Measurements from ENCODE around the gene LTBP1. TPM values are rescaled to one million over a fixed set of nuclear protein-coding genes. Genes with fewer than 3 reads are reported as not detected.

Gene LTBP1
- total and polyA plus RNA-seq, 4 donors: 107 to 573 (median 545) TPM

DNA sequence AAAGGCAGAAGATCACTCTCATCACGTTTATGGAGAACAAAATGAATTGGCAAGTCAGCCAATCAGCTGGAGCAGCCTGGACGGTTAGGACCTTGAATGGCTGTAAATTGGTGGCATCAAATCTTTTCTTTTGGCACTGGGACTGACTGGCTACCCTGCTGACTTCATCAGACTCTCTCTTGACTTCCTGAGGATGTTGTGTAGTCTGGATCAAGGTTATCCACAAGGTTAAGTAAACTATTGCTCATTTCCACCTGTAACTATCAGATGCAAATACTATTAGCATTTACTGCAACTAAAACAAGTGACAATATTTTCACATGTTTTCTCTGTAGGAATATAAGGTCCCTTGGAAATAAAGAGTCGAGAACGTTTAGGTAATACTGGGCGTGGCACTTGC is 395.4 kb downstream of the LTBP1 start:
- Histone ChIP-seq H3K36me3 (ENCODE audit: control insufficient read depth in 1 of 2, insufficient read depth in 2 of 2, low read length in 1 of 2) (peaks cover 7 to 12% of the 10 kb centered on the region in 2 donors), H3K9me3 (ENCODE audit: control insufficient read depth, low read length) (no peaks in the 10 kb centered on the region), H3K27me3 (ENCODE audit: control insufficient read depth in 1 of 2, insufficient read depth in 2 of 2, low read length in 1 of 2) (no peaks in the 10 kb centered on the region), H3K27ac (ENCODE audit: low read depth in 1 of 2, low read length in 2 of 2) (peak overlapping the region in 1 of 2 donors; percentile 27), H3K4me3 (ENCODE audit: low read length in 2 of 2) (no peak overlapping the region), H3K4me1 (ENCODE audit: control insufficient read depth in 1 of 2, insufficient read depth in 2 of 2, low read length in 2 of 2) (peaks cover 0 to 3% of the 10 kb centered on the region in 2 donors)
- 57 to 62% methylated on average over 5 of the region's 5 CpGs for WGBS, 2 donors
- ATAC-seq (ENCODE audit: low FRiP score) (no peak), DNase-seq (no peak)
- intact Hi-C loops (cut with DNase I): no loop called here

DNA sequence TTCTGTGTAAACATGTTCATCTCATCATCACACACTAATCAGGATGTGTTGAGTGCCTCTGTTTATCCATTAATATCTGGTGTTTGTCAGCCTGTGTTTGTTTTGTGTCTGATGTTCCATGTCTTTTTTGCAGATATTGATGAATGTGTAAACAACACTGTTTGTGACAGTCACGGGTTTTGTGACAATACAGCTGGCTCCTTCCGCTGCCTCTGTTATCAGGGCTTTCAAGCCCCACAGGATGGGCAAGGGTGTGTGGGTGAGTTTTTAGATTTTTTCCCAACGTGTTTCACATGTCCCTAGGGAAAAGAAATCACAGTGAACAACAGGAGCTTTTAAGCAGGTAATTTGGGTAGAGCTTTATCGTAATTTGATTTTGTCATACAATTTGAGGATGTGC is 396.0 kb downstream of the LTBP1 start:
- Histone ChIP-seq H3K27ac (ENCODE audit: low read depth in 1 of 2, low read length in 2 of 2) (no peak overlapping the region), H3K36me3 (ENCODE audit: control insufficient read depth in 1 of 2, insufficient read depth in 2 of 2, low read length in 1 of 2) (peaks cover 7 to 12% of the 10 kb centered on the region in 2 donors), H3K4me3 (ENCODE audit: low read length in 2 of 2) (no peak overlapping the region), H3K27me3 (ENCODE audit: control insufficient read depth in 1 of 2, insufficient read depth in 2 of 2, low read length in 1 of 2) (no peaks in the 10 kb centered on the region), H3K4me1 (ENCODE audit: control insufficient read depth in 1 of 2, insufficient read depth in 2 of 2, low read length in 2 of 2) (peaks cover 0 to 3% of the 10 kb centered on the region in 2 donors), H3K9me3 (ENCODE audit: control insufficient read depth, low read length) (no peaks in the 10 kb centered on the region)
- 54 to 69% methylated on average over 4 of the region's 4 CpGs for WGBS, 2 donors
- intact Hi-C loops (cut with DNase I): no loop called here
- ATAC-seq (ENCODE audit: low FRiP score): no peak
- no peak for DNase-seq

DNA sequence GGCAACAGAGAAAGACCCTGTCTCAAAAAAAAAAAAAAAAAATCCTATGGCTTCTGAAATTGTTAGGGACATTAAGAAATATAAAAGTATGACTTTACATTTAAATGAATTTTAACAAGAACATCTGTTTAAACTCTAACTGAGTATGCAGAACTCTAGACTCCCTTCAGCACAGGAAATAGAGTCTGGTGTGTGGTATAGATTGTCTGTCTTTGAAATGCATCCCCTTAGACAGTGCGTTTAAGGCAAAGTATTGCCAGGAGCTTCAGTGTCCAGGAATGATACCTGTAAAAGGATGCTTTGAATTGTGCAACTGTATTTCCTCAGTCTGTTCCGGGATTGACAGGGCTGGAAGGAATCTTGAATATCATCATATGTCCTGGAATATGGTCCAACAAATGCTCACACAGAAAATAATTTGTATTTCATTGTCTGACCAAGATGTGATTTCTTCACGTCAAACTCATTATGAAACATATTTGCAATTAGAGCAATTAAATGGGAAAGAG is 396.7 kb downstream of the LTBP1 start:
- H3K27me3 ChIP-seq (ENCODE audit: control insufficient read depth in 1 of 2, insufficient read depth in 2 of 2, low read length in 1 of 2): no peaks in the 10 kb centered on the region
- H3K4me3 ChIP-seq (ENCODE audit: low read length in 2 of 2): no peak overlapping the region
- DNase-seq (no peak), ATAC-seq (ENCODE audit: low FRiP score) (no peak)
- H3K9me3 ChIP-seq (ENCODE audit: control insufficient read depth, low read length): no peaks in the 10 kb centered on the region
- whole genome bisulfite sequencing, 2 donors: 86 to 88% methylated on average over 3 of the region's 3 CpGs
- intact Hi-C loops (cut with DNase I): no loop called here
- H3K4me1 ChIP-seq (ENCODE audit: control insufficient read depth in 1 of 2, insufficient read depth in 2 of 2, low read length in 2 of 2): peaks cover 0 to 3% of the 10 kb centered on the region in 2 donors
- H3K27ac ChIP-seq (ENCODE audit: low read depth in 1 of 2, low read length in 2 of 2): no peak overlapping the region
- peaks cover 6 to 11% of the 10 kb centered on the region in 2 donors for H3K36me3 ChIP-seq (ENCODE audit: control insufficient read depth in 1 of 2, insufficient read depth in 2 of 2, low read length in 1 of 2)

DNA sequence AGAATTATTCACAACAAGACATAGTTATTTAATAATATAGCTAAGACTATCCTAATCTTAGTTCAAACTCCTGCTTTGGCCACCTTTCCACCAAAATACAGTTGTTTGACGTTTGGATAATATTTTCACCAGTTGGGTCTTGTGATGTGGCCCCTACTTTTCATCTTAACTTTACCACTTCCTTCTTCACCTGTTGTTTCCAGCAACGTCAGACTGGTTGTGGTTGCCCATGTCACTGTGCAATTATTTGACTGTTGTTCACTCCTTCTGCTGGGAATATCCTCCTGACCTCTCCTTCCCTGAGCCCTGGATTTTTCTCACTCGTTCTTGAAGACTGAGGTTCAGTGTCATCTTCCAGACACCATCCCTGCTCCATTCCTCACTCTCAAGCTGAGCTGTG is 397.5 kb downstream of the LTBP1 start:
- no peaks in the 10 kb centered on the region for H3K9me3 ChIP-seq (ENCODE audit: control insufficient read depth, low read length)
- ATAC-seq (ENCODE audit: low FRiP score): no peak
- H3K4me1 ChIP-seq (ENCODE audit: control insufficient read depth in 1 of 2, insufficient read depth in 2 of 2, low read length in 2 of 2): peaks cover 0 to under 1% of the 10 kb centered on the region in 2 donors
- H3K27me3 ChIP-seq (ENCODE audit: control insufficient read depth in 1 of 2, insufficient read depth in 2 of 2, low read length in 1 of 2): no peaks in the 10 kb centered on the region
- no peak for DNase-seq
- intact Hi-C loops (cut with DNase I): no loop called here
- WGBS, 2 donors: 74 to 75% methylated on average over 3 of the region's 3 CpGs
- H3K4me3 ChIP-seq (ENCODE audit: low read length in 2 of 2): no peak overlapping the region
- peaks cover 2 to 6% of the 10 kb centered on the region in 2 donors for H3K36me3 ChIP-seq (ENCODE audit: control insufficient read depth in 1 of 2, insufficient read depth in 2 of 2, low read length in 1 of 2)
- H3K27ac ChIP-seq (ENCODE audit: low read depth in 1 of 2, low read length in 2 of 2): no peak overlapping the region

DNA sequence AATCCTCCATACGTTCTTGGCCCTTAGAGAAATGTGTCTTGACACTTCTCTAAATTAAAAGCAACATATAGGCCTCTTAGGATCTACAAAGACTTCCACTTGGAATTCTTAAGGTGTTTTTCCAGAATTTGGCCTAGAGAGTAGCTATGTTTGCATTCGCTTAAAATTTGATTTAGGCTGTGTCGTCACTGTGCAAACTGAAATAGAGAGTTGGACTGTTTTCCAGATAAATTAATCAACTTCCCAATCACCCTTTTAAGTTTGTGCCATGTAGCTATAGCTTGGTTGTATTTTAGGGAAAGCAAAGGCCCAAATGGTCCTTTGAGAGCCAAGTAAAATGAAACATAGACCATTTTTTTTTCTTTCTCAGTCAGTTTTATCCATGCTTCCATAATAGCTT is 401.1 kb downstream of the LTBP1 start:
- Histone ChIP-seq H3K27ac (ENCODE audit: low read depth in 1 of 2, low read length in 2 of 2) (no peak overlapping the region), H3K36me3 (ENCODE audit: control insufficient read depth in 1 of 2, insufficient read depth in 2 of 2, low read length in 1 of 2) (peaks cover 7 to 8% of the 10 kb centered on the region in 2 donors), H3K4me3 (ENCODE audit: low read length in 2 of 2) (no peak overlapping the region), H3K4me1 (ENCODE audit: control insufficient read depth in 1 of 2, insufficient read depth in 2 of 2, low read length in 2 of 2) (no peaks in the 10 kb centered on the region), H3K9me3 (ENCODE audit: control insufficient read depth, low read length) (no peaks in the 10 kb centered on the region), H3K27me3 (ENCODE audit: control insufficient read depth in 1 of 2, insufficient read depth in 2 of 2, low read length in 1 of 2) (no peaks in the 10 kb centered on the region)
- ATAC-seq (ENCODE audit: low FRiP score) (no peak), DNase-seq (no peak)
- intact Hi-C loops (cut with DNase I): no loop called here
- WGBS, 2 donors: 21 to 29% methylated on average over 3 of the region's 3 CpGs

DNA sequence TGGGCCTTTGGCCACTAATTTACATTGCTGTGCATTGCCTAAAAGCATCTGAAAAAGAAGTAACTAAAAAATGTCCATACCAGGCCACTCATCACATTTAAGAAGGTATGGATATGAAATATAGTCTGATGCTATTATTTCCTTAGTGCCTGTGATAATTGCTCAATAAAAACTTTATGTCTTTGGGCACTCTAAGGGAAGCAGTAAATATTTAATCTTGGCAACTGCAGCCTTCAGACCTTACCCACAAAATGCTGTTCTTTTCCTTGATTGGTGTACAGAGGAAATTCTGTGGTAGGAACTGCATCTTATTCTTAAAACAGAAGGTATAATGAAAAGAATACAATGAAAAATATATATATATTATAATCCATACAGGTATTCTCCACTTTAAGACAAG is 403.9 kb downstream of the LTBP1 start:
- peaks cover 5 to 9% of the 10 kb centered on the region in 2 donors for H3K36me3 ChIP-seq (ENCODE audit: control insufficient read depth in 1 of 2, insufficient read depth in 2 of 2, low read length in 1 of 2)
- H3K27me3 ChIP-seq (ENCODE audit: control insufficient read depth in 1 of 2, insufficient read depth in 2 of 2, low read length in 1 of 2): no peaks in the 10 kb centered on the region
- no peaks in the 10 kb centered on the region for H3K9me3 ChIP-seq (ENCODE audit: control insufficient read depth, low read length)
- DNase-seq (no peak), ATAC-seq (ENCODE audit: low FRiP score) (no peak)
- no peak overlapping the region for H3K4me3 ChIP-seq (ENCODE audit: low read length in 2 of 2)
- no peak overlapping the region for H3K27ac ChIP-seq (ENCODE audit: low read depth in 1 of 2, low read length in 2 of 2)
- H3K4me1 ChIP-seq (ENCODE audit: control insufficient read depth in 1 of 2, insufficient read depth in 2 of 2, low read length in 2 of 2): no peaks in the 10 kb centered on the region
- intact Hi-C loops (cut with DNase I): no loop called here

DNA sequence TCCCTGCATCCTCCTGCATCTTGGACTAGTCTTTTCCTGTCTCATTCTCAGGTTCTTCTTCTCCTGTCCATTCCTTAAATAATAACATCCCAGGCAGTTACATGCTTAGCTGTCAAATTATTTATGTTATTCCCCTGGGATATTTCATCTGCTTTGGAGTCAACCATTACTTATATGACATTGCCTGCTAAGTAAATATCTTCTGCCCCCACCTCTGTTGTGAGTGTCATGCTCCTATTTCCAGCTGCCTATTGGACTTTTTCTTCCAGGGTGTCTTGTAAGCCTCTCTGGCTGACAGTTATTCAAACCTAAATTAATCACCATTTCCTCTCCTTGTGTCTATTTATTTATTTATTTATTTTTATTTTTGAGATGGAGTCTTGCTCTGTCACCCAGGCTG is 405.0 kb downstream of the LTBP1 start:
- intact Hi-C loops (cut with DNase I): no loop called here
- no peak for ATAC-seq (ENCODE audit: low FRiP score)
- peaks cover 5 to 9% of the 10 kb centered on the region in 2 donors for H3K36me3 ChIP-seq (ENCODE audit: control insufficient read depth in 1 of 2, insufficient read depth in 2 of 2, low read length in 1 of 2)

DNA sequence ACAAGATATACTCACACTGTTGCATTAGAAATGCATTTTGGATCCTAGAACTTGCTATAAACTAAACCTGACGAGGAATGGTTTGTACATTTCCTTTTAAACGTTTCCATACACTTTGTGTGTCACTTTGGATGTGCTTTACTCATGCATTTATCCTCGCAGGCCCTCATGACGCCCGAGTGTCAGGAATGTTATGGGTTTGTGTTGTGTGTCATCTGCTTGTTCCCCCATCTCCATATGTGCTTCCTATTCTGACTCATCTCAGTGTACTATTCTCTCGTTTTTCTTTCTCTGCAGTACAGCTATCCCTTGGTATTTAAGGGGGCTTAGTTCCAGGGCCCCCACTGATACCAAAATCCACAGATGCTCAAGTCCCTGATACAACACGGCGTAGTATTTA is 408.2 kb downstream of the LTBP1 start:
- ATAC-seq (ENCODE audit: low FRiP score) (no peak), DNase-seq (no peak)
- no peaks in the 10 kb centered on the region for H3K27me3 ChIP-seq (ENCODE audit: control insufficient read depth in 1 of 2, insufficient read depth in 2 of 2, low read length in 1 of 2)
- 89 to 91% methylated on average over 8 of the region's 8 CpGs for WGBS, 2 donors
- H3K4me1 ChIP-seq (ENCODE audit: control insufficient read depth in 1 of 2, insufficient read depth in 2 of 2, low read length in 2 of 2): no peaks in the 10 kb centered on the region
- H3K27ac ChIP-seq (ENCODE audit: low read depth in 1 of 2, low read length in 2 of 2): peak overlapping the region in 1 of 2 donors; percentile 11
- peaks cover 5 to 9% of the 10 kb centered on the region in 2 donors for H3K36me3 ChIP-seq (ENCODE audit: control insufficient read depth in 1 of 2, insufficient read depth in 2 of 2, low read length in 1 of 2)
- H3K4me3 ChIP-seq (ENCODE audit: low read length in 2 of 2): no peak overlapping the region
- intact Hi-C loops (cut with DNase I): no loop called here
- no peaks in the 10 kb centered on the region for H3K9me3 ChIP-seq (ENCODE audit: control insufficient read depth, low read length)

More for the DNA sequence above, 405.0 kb downstream of the LTBP1 start:
- no peaks in the 10 kb centered on the region for H3K9me3 ChIP-seq (ENCODE audit: control insufficient read depth, low read length)
- H3K4me3 ChIP-seq (ENCODE audit: low read length in 2 of 2): no peak overlapping the region
- no peak overlapping the region for H3K27ac ChIP-seq (ENCODE audit: low read depth in 1 of 2, low read length in 2 of 2)
- H3K27me3 ChIP-seq (ENCODE audit: control insufficient read depth in 1 of 2, insufficient read depth in 2 of 2, low read length in 1 of 2): no peaks in the 10 kb centered on the region
- DNase-seq: no peak
- H3K4me1 ChIP-seq (ENCODE audit: control insufficient read depth in 1 of 2, insufficient read depth in 2 of 2, low read length in 2 of 2): no peaks in the 10 kb centered on the region

DNA sequence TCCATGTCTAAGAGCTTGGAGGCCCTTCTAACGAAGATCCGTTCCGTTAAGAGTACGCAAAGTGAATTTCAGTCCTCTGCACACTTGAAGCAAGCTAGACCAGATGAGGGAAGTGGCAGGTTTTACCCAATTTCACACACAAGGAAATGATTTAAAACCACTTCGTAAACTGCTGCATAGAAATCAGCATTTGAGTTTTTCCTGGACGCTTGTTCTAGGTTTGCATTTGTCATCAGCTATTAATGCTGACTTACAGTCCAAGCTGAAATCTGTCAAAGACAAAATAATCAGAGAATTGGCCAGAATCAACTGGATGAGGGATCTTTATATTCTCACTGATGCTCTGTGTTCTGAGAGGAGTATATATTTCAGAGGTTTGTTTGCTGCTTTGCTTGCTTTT is 412.1 kb downstream of the LTBP1 start:
- 58 to 68% methylated on average over 6 of the region's 6 CpGs for WGBS, 2 donors
- intact Hi-C loops (cut with DNase I): no loop called here
- Histone ChIP-seq H3K9me3 (ENCODE audit: control insufficient read depth, low read length) (no peaks in the 10 kb centered on the region), H3K4me3 (ENCODE audit: low read length in 2 of 2) (no peak overlapping the region), H3K27ac (ENCODE audit: low read depth in 1 of 2, low read length in 2 of 2) (no peak overlapping the region), H3K36me3 (ENCODE audit: control insufficient read depth in 1 of 2, insufficient read depth in 2 of 2, low read length in 1 of 2) (peaks cover 2 to 5% of the 10 kb centered on the region in 2 donors), H3K27me3 (ENCODE audit: control insufficient read depth in 1 of 2, insufficient read depth in 2 of 2, low read length in 1 of 2) (no peaks in the 10 kb centered on the region), H3K4me1 (ENCODE audit: control insufficient read depth in 1 of 2, insufficient read depth in 2 of 2, low read length in 2 of 2) (no peaks in the 10 kb centered on the region)
- no peak for ATAC-seq (ENCODE audit: low FRiP score)
- no peak for DNase-seq

All from aorta (tissue), 5 donors.